SJCRH30 (cell line): ENCODE data around the gene DNAJC8. TPM values are rescaled to one million over a fixed set of nuclear protein-coding genes. Genes with fewer than 3 reads are reported as not detected.

Experiments
- DNase-seq, 2 experiments: peaks; one replicate each; pipeline ENCODE4 v3.0.0-alpha.2; 2015 to 2020
- H3K27ac ChIP-seq: fragments of 250-450 bp; sonication (Bioruptor Pico); 2 replicates; pipeline ENCODE4 v1.5.1; 2020; ENCODE audit warnings: mild to moderate bottlenecking, moderate library complexity
- H3K27me3 ChIP-seq: fragments of 250-450 bp; sonication (Bioruptor Pico); 2 replicates; pipeline ENCODE4 v1.5.1; 2020; ENCODE audit warnings: mild to moderate bottlenecking, moderate library complexity
- H3K36me3 ChIP-seq: fragments of 250-450 bp; sonication (Bioruptor Pico); 2 replicates; pipeline ENCODE4 v1.5.1; 2020; ENCODE audit warnings: mild to moderate bottlenecking, moderate library complexity
- H3K4me1 ChIP-seq: fragments of 250-450 bp; sonication (Bioruptor Pico); 2 replicates; pipeline ENCODE4 v1.5.1; 2020; ENCODE audit warnings: mild to moderate bottlenecking, moderate library complexity
- H3K4me3 ChIP-seq: fragments of 250-450 bp; sonication (Bioruptor Pico); 2 replicates; pipeline ENCODE4 v1.5.1; 2020; ENCODE audit warnings: mild to moderate bottlenecking, moderate library complexity
- H3K9me3 ChIP-seq: fragments of 250-450 bp; sonication (Bioruptor Pico); replicated peaks from 2 replicates; pipeline ENCODE4 v1.5.1; 2020; ENCODE audit warnings: mild to moderate bottlenecking, moderate library complexity
- total RNA-seq: library from RNA; depleted of rRNA; stranded (reverse); fragments of >200 nt; shearing (Covaris generic); gene quantifications from 2 replicates; pipeline ENCODE4 v1.2.3, GENCODE V29; 2014

The DNAJC8 gene
- total RNA-seq, 1 experiment from 2014 or later: 127 TPM

- H3K36me3 ChIP-seq: no peaks in the 10 kb centered on the region
- no peaks in the 10 kb centered on the region for H3K4me1 ChIP-seq
- no peaks in the 10 kb centered on the region for H3K9me3 ChIP-seq
- DNase-seq: no peak
- H3K4me3 ChIP-seq: no peak within 1 kb of the TSS
- no peak within 1 kb of the TSS for H3K27ac ChIP-seq
- peaks cover 6% of the 10 kb centered on the region; the same call in 1 of the 2 replicates for H3K27me3 ChIP-seq
Measured at GRCh38 chr1:28176492-28177470, 56.0 kb downstream of the DNAJC8 start, which contains the start of gene PTAFR. Gene PTAFR (minus strand): TSS chr1:28176690. CDS start chr1:28151021, 25,669 bp downstream.

- peaks cover 6% of the 10 kb centered on the region; the same call in 1 of the 2 replicates for H3K27me3 ChIP-seq
- no peaks in the 10 kb centered on the region for H3K9me3 ChIP-seq
- no peak overlapping the region for H3K4me3 ChIP-seq
- no peaks in the 10 kb centered on the region for H3K36me3 ChIP-seq
- no peak for DNase-seq
- H3K4me1 ChIP-seq: no peaks in the 10 kb centered on the region
- no peak overlapping the region for H3K27ac ChIP-seq
Measured at GRCh38 chr1:28175955-28176485, 56.8 kb downstream of the DNAJC8 start.

GRCh38 chr1:28173980-28174297 is 58.9 kb downstream of the DNAJC8 start:
- DNase-seq: peak in 1 of 2 experiments; percentile 22
- no peak overlapping the region for H3K4me3 ChIP-seq

GRCh38 chr1:28173151-28173979 is 59.5 kb downstream of the DNAJC8 start:
- Histone ChIP-seq H3K27ac (no peak overlapping the region), H3K9me3 (no peaks in the 10 kb centered on the region), H3K27me3 (0 out of 2 replicates have a peak, but pooled peaks cover 6% of the 10 kb centered on the region), H3K4me3 (no peak overlapping the region), H3K4me1 (no peaks in the 10 kb centered on the region), H3K36me3 (no peaks in the 10 kb centered on the region)
- no peak for DNase-seq

More at GRCh38 chr1:28173980-28174297, 58.9 kb downstream of the DNAJC8 start:
- no peaks in the 10 kb centered on the region for H3K9me3 ChIP-seq
- no peak overlapping the region for H3K27ac ChIP-seq
- no peaks in the 10 kb centered on the region for H3K36me3 ChIP-seq
- H3K27me3 ChIP-seq: 0 out of 2 replicates have a peak, but pooled peaks cover 6% of the 10 kb centered on the region
- H3K4me1 ChIP-seq: no peaks in the 10 kb centered on the region

- Histone ChIP-seq H3K36me3 (no peaks in the 10 kb centered on the region), H3K27me3 (0 out of 2 replicates have a peak, but pooled peaks cover 6% of the 10 kb centered on the region), H3K9me3 (no peaks in the 10 kb centered on the region), H3K4me3 (no peak overlapping the region), H3K4me1 (no peaks in the 10 kb centered on the region), H3K27ac (no peak overlapping the region)
- DNase-seq: no peak
Measured at GRCh38 chr1:28172713-28173150, 60.1 kb downstream of the DNAJC8 start.

GRCh38 chr1:28171246-28171645 is 61.6 kb downstream of the DNAJC8 start:
- H3K4me1 ChIP-seq: no peaks in the 10 kb centered on the region
- H3K27me3 ChIP-seq: 0 out of 2 replicates have a peak, but pooled peaks cover 6% of the 10 kb centered on the region
- no peak for DNase-seq
- no peak overlapping the region for H3K4me3 ChIP-seq
- H3K9me3 ChIP-seq: no peaks in the 10 kb centered on the region
- no peak overlapping the region for H3K27ac ChIP-seq
- H3K36me3 ChIP-seq: no peaks in the 10 kb centered on the region

GRCh38 chr1:28170001-28170596 is 62.7 kb downstream of the DNAJC8 start:
- Histone ChIP-seq H3K4me3 (no peak overlapping the region), H3K27ac (no peak overlapping the region), H3K9me3 (no peaks in the 10 kb centered on the region), H3K27me3 (no peaks in the 10 kb centered on the region), H3K36me3 (no peaks in the 10 kb centered on the region), H3K4me1 (no peaks in the 10 kb centered on the region)
- DNase-seq: no peak

- Histone ChIP-seq H3K27me3 (no peaks in the 10 kb centered on the region; the same call in 1 of the 2 replicates), H3K4me3 (no peak overlapping the region), H3K36me3 (no peaks in the 10 kb centered on the region), H3K9me3 (no peaks in the 10 kb centered on the region), H3K27ac (no peak overlapping the region), H3K4me1 (no peaks in the 10 kb centered on the region)
- no peak for DNase-seq
Measured at GRCh38 chr1:28163496-28164161, 69.2 kb downstream of the DNAJC8 start.

- Histone ChIP-seq H3K27me3 (no peaks in the 10 kb centered on the region; the same call in 1 of the 2 replicates), H3K4me3 (no peak overlapping the region), H3K36me3 (no peaks in the 10 kb centered on the region), H3K4me1 (no peaks in the 10 kb centered on the region), H3K9me3 (no peaks in the 10 kb centered on the region), H3K27ac (no peak overlapping the region)
- DNase-seq: no peak
Measured at GRCh38 chr1:28162151-28162550, 70.7 kb downstream of the DNAJC8 start.

GRCh38 chr1:28161751-28162150 is 71.1 kb downstream of the DNAJC8 start:
- H3K4me3 ChIP-seq: no peak overlapping the region
- DNase-seq: no peak

GRCh38 chr1:28160782-28161266 is 72.0 kb downstream of the DNAJC8 start:
- Histone ChIP-seq H3K27me3 (no peaks in the 10 kb centered on the region; the same call in 1 of the 2 replicates), H3K4me1 (no peaks in the 10 kb centered on the region), H3K27ac (no peak overlapping the region), H3K4me3 (no peak overlapping the region), H3K9me3 (no peaks in the 10 kb centered on the region), H3K36me3 (no peaks in the 10 kb centered on the region)
- DNase-seq: no peak

More at GRCh38 chr1:28161751-28162150, 71.1 kb downstream of the DNAJC8 start:
- H3K9me3 ChIP-seq: no peaks in the 10 kb centered on the region
- no peaks in the 10 kb centered on the region; the same call in 1 of the 2 replicates for H3K27me3 ChIP-seq
- no peaks in the 10 kb centered on the region for H3K4me1 ChIP-seq
- no peaks in the 10 kb centered on the region for H3K36me3 ChIP-seq
- H3K27ac ChIP-seq: no peak overlapping the region

- Histone ChIP-seq H3K36me3 (no peaks in the 10 kb centered on the region), H3K27ac (no peak overlapping the region), H3K4me1 (no peaks in the 10 kb centered on the region), H3K4me3 (no peak overlapping the region), H3K9me3 (no peaks in the 10 kb centered on the region), H3K27me3 (no peaks in the 10 kb centered on the region; the same call in 1 of the 2 replicates)
- no peak for DNase-seq
Measured at GRCh38 chr1:28159680-28160079, 73.1 kb downstream of the DNAJC8 start.

GRCh38 chr1:28159243-28159642 is 73.6 kb downstream of the DNAJC8 start:
- Histone ChIP-seq H3K4me1 (no peaks in the 10 kb centered on the region), H3K36me3 (no peaks in the 10 kb centered on the region), H3K9me3 (no peaks in the 10 kb centered on the region), H3K4me3 (no peak overlapping the region), H3K27ac (no peak overlapping the region), H3K27me3 (no peaks in the 10 kb centered on the region; the same call in 1 of the 2 replicates)
- DNase-seq: no peak
